ENCODE results near the gene BBS2. TPM values are rescaled to one million over a fixed set of nuclear protein-coding genes. Genes with fewer than 3 reads are reported as not detected.

The BBS2 gene
- total RNA-seq, 2 donors from 2014 or later = 35.3 to 52.6 TPM

DNA sequence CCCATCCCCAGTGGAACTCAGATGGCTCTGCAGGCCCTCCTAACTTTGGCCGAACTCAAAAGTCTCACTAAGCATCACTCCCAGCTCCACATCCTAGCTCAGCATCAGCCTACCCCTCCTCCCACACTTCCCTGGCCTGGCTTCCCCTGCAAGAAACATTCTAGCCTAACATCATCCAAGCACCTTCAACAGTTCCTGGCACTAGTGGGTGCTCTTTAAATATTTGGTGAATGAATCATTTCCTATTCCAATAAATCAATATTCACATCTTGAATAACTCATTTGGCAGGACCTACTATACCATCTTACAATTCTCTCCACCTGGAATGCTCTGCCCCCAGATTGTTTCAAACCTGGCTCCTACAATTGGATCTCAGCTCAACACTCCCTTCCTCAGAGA is 11.0 kb upstream of the BBS2 start:
- Histone ChIP-seq H3K27ac (ENCODE audit: low read depth, low read length) (no peak overlapping the region), H3K36me3 (ENCODE audit: control insufficient read depth, insufficient read depth, low read length) (no peaks in the 10 kb centered on the region), H3K9ac (ENCODE audit: extremely low read depth, low read length, poor library complexity, severe bottlenecking) (no peak overlapping the region), H3K27me3 (ENCODE audit: control insufficient read depth, insufficient read depth, low read length, poor library complexity, severe bottlenecking) (peaks cover 12% of the 10 kb centered on the region), H3K4me1 (ENCODE audit: control insufficient read depth, insufficient read depth, low read length) (no peaks in the 10 kb centered on the region), H3K4me3 (ENCODE audit: low read length) (no peak overlapping the region), H3K9me3 (ENCODE audit: control insufficient read depth, low read length) (no peaks in the 10 kb centered on the region)
- Mint-ChIP-seq H3K4me3 (no peak overlapping the region), H3K27me3 (ENCODE audit: insufficient read depth) (peaks cover 27% of the 10 kb centered on the region), H3K27ac (no peak overlapping the region), H3K9me3 (no peaks in the 10 kb centered on the region), H3K36me3 (ENCODE audit: low read depth) (no peaks in the 10 kb centered on the region), H3K4me1 (no peaks in the 10 kb centered on the region)
- DNase-seq = no peak
- WGBS, 2 experiments (ENCODE audit: insufficient coverage in 1 of 2, insufficient read length in 1 of 2) = 88 to 100% methylated on average over 1 of the region's 1 CpG
- TF ChIP-seq, protein P1, sequence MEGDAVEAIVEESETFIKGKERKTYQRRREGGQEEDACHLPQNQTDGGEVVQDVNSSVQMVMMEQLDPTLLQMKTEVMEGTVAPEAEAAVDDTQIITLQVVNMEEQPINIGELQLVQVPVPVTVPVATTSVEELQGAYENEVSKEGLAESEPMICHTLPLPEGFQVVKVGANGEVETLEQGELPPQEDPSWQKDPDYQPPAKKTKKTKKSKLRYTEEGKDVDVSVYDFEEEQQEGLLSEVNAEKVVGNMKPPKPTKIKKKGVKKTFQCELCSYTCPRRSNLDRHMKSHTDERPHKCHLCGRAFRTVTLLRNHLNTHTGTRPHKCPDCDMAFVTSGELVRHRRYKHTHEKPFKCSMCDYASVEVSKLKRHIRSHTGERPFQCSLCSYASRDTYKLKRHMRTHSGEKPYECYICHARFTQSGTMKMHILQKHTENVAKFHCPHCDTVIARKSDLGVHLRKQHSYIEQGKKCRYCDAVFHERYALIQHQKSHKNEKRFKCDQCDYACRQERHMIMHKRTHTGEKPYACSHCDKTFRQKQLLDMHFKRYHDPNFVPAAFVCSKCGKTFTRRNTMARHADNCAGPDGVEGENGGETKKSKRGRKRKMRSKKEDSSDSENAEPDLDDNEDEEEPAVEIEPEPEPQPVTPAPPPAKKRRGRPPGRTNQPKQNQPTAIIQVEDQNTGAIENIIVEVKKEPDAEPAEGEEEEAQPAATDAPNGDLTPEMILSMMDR (conservative IDR thresholded peaks at IDR 0.05) = no peak

DNA sequence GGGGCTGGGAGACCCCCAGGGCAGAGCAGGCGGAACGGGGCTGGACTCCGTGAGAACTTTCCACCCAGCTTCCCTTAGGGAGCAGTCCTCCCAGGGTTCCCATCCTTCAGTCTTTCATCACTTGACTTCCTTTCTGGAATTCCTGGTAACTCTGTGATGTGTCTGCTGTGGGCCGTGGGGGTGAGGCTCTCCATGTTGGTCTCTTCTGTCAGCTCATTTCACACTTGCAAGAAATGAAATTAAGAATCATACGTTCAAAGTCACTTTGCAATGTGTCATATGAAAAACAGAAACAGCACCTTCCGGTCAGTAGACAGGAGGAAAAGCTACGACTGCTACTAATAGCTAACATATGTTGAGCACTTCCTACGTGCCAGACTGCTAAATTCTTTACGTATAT is 5.4 kb upstream of the BBS2 start:
- H3K27me3 Mint-ChIP-seq (ENCODE audit: insufficient read depth) = peaks cover 20% of the 10 kb centered on the region
- Histone ChIP-seq H3K9ac (ENCODE audit: extremely low read depth, low read length, poor library complexity, severe bottlenecking) (no peak overlapping the region), H3K4me1 (ENCODE audit: control insufficient read depth, insufficient read depth, low read length) (no peaks in the 10 kb centered on the region), H3K9me3 (ENCODE audit: control insufficient read depth, low read length) (no peaks in the 10 kb centered on the region), H3K27ac (ENCODE audit: low read depth, low read length) (no peak overlapping the region), H3K27me3 (ENCODE audit: control insufficient read depth, insufficient read depth, low read length, poor library complexity, severe bottlenecking) (peaks cover 12% of the 10 kb centered on the region), H3K4me3 (ENCODE audit: low read length) (no peak overlapping the region), H3K36me3 (ENCODE audit: control insufficient read depth, insufficient read depth, low read length) (no peaks in the 10 kb centered on the region)
- H3K36me3 Mint-ChIP-seq (ENCODE audit: low read depth) = no peaks in the 10 kb centered on the region
- H3K4me1 Mint-ChIP-seq = peaks cover 4% of the 10 kb centered on the region
- no peak overlapping the region for H3K4me3 Mint-ChIP-seq
- TF ChIP-seq, protein P1 (conservative IDR thresholded peaks at IDR 0.05) = no peak
- WGBS, 2 experiments (ENCODE audit: insufficient coverage in 1 of 2, insufficient read length in 1 of 2) = 93 to 97% methylated on average over 3 to 9 of the region's 9 CpGs
- DNase-seq = no peak
- H3K9me3 Mint-ChIP-seq = no peaks in the 10 kb centered on the region
- no peak overlapping the region for H3K27ac Mint-ChIP-seq

DNA sequence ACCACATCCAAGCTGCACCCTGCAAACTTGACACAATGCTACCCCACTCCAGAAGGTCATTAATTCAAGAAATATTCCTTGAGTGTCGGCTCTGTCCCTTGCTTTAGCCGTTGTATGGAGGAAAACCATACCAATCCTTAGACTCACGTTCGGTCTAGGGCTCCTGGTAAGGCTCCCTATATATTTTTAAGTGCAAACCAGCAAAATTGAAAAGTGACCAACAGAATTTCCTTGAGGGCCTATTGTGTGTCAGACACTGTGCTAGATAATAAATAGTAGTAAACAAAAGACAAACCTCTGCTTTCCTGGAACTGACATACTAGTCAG is 390 bp upstream of the BBS2 start:
- no peak for DNase-seq
- Mint-ChIP-seq H3K36me3 (ENCODE audit: low read depth) (no peaks in the 10 kb centered on the region), H3K27ac (peak overlapping the region; percentile 74), H3K27me3 (ENCODE audit: insufficient read depth) (peaks cover 11% of the 10 kb centered on the region), H3K9me3 (no peaks in the 10 kb centered on the region), H3K4me3 (peak overlapping the region; percentile 78), H3K4me1 (peaks cover 11% of the 10 kb centered on the region)
- no peaks in the 10 kb centered on the region for H3K27me3 ChIP-seq (ENCODE audit: control insufficient read depth, insufficient read depth, low read length, poor library complexity, severe bottlenecking)
- no peaks in the 10 kb centered on the region for H3K9me3 ChIP-seq (ENCODE audit: control insufficient read depth, low read length)
- no peak overlapping the region for H3K9ac ChIP-seq (ENCODE audit: extremely low read depth, low read length, poor library complexity, severe bottlenecking)
- no peak overlapping the region for H3K27ac ChIP-seq (ENCODE audit: low read depth, low read length)
- 43 to 63% methylated on average over 3 to 4 of the region's 4 CpGs for WGBS, 2 experiments (ENCODE audit: insufficient coverage in 1 of 2, insufficient read length in 1 of 2)
- peak overlapping the region; percentile 91 for H3K4me3 ChIP-seq (ENCODE audit: low read length)
- TF ChIP-seq, protein P1 (conservative IDR thresholded peaks at IDR 0.05) = no peak
- H3K4me1 ChIP-seq (ENCODE audit: control insufficient read depth, insufficient read depth, low read length) = no peaks in the 10 kb centered on the region
- H3K36me3 ChIP-seq (ENCODE audit: control insufficient read depth, insufficient read depth, low read length) = no peaks in the 10 kb centered on the region
